ENCODE measurements around the gene CRYZL1. TPM values are rescaled to one million over a fixed set of nuclear protein-coding genes. Genes with fewer than 3 reads are reported as not detected.

CRYZL1 gene
- total RNA-seq, 2 donors from 2014 or later: 31.5 to 36.0 TPM

GRCh38 chr21:33544451-33545195 lies 96.9 kb downstream of the CRYZL1 start:
- no peak for DNase-seq
- Histone ChIP-seq H3K4me1 (peaks cover 10% of the 10 kb centered on the region), H3K4me3 (peak overlapping the region; percentile 59), H3K36me3 (peaks cover 2% of the 10 kb centered on the region), H3K27me3 (no peaks in the 10 kb centered on the region), H3K27ac (no peak overlapping the region), H3K9ac (ENCODE audit: low read depth in 2 of 2, low read length in 2 of 2) (no peak overlapping the region), H3K9me3 (no peaks in the 10 kb centered on the region)
- no peak for TF ChIP-seq CTCF (IDR thresholded peaks at IDR 0.05)
- intact Hi-C loops (cut with DNase I): loop anchor here (5.0 kb wide), 2 partner anchors 43 to 62 kb away; partner anchors contain the start of gene DONSON

- intact Hi-C loops (cut with DNase I): loop anchor here (5.0 kb wide), 2 partner anchors 44 to 61 kb away; partner anchors contain the start of gene DONSON
- peak overlapping the region; percentile 59 for H3K4me3 ChIP-seq
- H3K9ac ChIP-seq (ENCODE audit: low read depth in 2 of 2, low read length in 2 of 2): peak overlapping the region; percentile 83 to 99
- H3K4me1 ChIP-seq: peaks cover 10% of the 10 kb centered on the region
- TF ChIP-seq CTCF (IDR thresholded peaks at IDR 0.05): no peak
- DNase-seq: peak; percentile 81
- H3K9me3 ChIP-seq: no peaks in the 10 kb centered on the region
- H3K27me3 ChIP-seq: no peaks in the 10 kb centered on the region
- peak overlapping the region; percentile 99 for H3K27ac ChIP-seq
- no peaks in the 10 kb centered on the region for H3K36me3 ChIP-seq
Observed at GRCh38 chr21:33543505-33544129, 97.9 kb downstream of the CRYZL1 start.

- Histone ChIP-seq H3K9ac (ENCODE audit: low read depth in 2 of 2, low read length in 2 of 2) (peak within 1 kb of the TSS; percentile 93 to 99), H3K9me3 (no peaks in the 10 kb centered on the region), H3K4me3 (peak within 1 kb of the TSS; percentile 59), H3K27me3 (no peaks in the 10 kb centered on the region), H3K27ac (peak within 1 kb of the TSS; percentile 99), H3K36me3 (no peaks in the 10 kb centered on the region), H3K4me1 (peaks cover 10% of the 10 kb centered on the region)
- intact Hi-C loops (cut with DNase I): loop anchor here (5.0 kb wide), 2 partner anchors 44 to 61 kb away; partner anchors contain the start of gene DONSON
- TF ChIP-seq CTCF (IDR thresholded peaks at IDR 0.05): no peak
- DNase-seq: peak; percentile 99
Observed at GRCh38 chr21:33542640-33543504, 98.7 kb downstream of the CRYZL1 start, which contains the start of gene SON. Gene SON (plus strand): TSS chr21:33543038. CDS start chr21:33543093, 55 bp downstream.

GRCh38 chr21:33541756-33542639 lies 99.5 kb downstream of the CRYZL1 start, which contains the start of gene GART:
Gene GART (minus strand): TSS chr21:33542117. CDS start chr21:33539315, 2,802 bp downstream.
- Histone ChIP-seq H3K27me3 (no peaks in the 10 kb centered on the region), H3K4me1 (peaks cover 10% of the 10 kb centered on the region), H3K27ac (peak within 1 kb of the TSS; percentile 99), H3K36me3 (no peaks in the 10 kb centered on the region), H3K9me3 (no peaks in the 10 kb centered on the region), H3K9ac (ENCODE audit: low read depth in 2 of 2, low read length in 2 of 2) (peak within 1 kb of the TSS; percentile 93 to 99), H3K4me3 (peak within 1 kb of the TSS; percentile 59)
- peak; percentile 91 for DNase-seq
- intact Hi-C loops (cut with DNase I): loop anchor here (5.0 kb wide), 2 partner anchors 45 to 60 kb away; partner anchors contain the start of gene DONSON
- no peak for TF ChIP-seq CTCF (IDR thresholded peaks at IDR 0.05)

All from colonic mucosa (tissue), 4 donors.